NCI-H82 (cell line): ENCODE data around the gene NGB.
"Not testable (repeated sequence)": the region's sequence is repeated elsewhere in the genome, so short reads cannot be mapped to it uniquely, and the experiment has no call there.

Source experiments
- DNase-seq: peaks from one replicate; lab custom pipeline; 2025; lab: John Stamatoyannopoulos, UW

NGB gene

DNA sequence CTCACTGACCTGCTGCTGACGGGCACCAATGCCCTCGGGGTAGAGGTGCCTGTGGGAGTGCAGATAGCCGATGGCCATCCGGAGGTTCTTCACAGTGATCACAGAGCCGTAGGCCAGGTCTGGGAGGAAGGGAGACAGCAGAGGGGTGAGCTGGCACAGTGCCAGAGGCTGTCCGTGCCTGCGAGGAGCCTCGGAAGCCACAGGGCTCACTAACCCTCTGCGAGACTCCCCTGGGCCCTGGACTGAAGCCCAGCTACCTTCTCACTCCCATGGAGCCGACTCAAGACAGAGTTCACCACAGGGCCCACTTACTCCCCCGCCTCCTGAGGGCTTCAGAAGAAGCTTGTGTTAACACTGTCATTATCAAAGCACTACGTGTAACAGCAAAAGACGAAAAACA lies 25.1 kb upstream of the NGB start:
- DNase-seq: peak; percentile 39

- peak; percentile 33 for DNase-seq
These were observed 19.7 kb upstream of the NGB start for GRCh38 chr14:77290705-77291104.

GRCh38 chr14:77286576-77286975 lies 15.6 kb upstream of the NGB start:
- DNase-seq: no peak

DNA sequence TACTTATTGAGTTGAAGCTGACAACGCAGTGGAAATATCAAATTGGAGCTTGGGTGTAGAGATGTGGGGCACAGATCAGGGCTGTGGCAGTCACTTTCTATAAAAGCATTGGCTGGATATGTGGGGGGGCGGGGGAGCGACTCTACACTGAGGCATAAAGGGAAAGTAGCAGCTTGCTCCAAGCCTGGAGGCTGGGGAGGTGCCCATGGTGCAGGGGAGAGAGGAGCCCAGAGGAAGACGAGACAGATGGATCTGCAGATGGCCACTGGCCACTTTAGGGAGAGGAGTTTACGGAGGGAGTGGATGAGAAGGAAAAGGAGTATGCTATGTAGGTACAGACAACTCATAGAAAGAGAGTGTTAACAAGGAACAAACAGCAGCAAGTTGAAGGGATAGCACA lies 13.5 kb upstream of the NGB start:
- no peak for DNase-seq

- DNase-seq: no peak
These were observed 13.1 kb upstream of the NGB start for GRCh38 chr14:77284066-77284465.

- DNase-seq: no peak
These were observed 10.9 kb upstream of the NGB start for GRCh38 chr14:77281852-77282410.

- not testable (repeated sequence) for DNase-seq
These were observed 9.9 kb upstream of the NGB start for GRCh38 chr14:77280921-77281320.

DNA sequence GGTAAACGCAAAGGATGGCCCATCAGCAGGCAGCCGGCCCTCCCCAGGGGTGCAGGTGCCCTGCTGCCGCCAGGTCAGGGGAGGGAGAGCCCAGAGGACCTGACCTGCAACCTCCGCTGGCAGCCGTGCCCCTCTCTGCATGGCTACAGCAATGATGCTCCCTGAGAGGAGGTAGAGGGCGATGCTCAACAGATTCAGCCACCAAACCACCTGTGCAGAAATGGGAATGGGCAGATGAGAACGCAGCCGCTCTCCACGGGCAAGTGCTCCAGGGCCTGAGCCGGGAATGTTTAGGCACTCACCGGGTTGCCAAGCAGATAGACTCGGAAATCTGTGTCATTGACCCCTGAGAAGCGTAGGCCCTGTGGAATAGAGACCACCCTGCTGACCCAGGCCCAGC lies 8.7 kb upstream of the NGB start:
- DNase-seq: no peak

- no peak for DNase-seq
These were observed 7.6 kb upstream of the NGB start for GRCh38 chr14:77278461-77279230.

- DNase-seq: no peak
These were observed 6.0 kb upstream of the NGB start for GRCh38 chr14:77276959-77277358.

DNA sequence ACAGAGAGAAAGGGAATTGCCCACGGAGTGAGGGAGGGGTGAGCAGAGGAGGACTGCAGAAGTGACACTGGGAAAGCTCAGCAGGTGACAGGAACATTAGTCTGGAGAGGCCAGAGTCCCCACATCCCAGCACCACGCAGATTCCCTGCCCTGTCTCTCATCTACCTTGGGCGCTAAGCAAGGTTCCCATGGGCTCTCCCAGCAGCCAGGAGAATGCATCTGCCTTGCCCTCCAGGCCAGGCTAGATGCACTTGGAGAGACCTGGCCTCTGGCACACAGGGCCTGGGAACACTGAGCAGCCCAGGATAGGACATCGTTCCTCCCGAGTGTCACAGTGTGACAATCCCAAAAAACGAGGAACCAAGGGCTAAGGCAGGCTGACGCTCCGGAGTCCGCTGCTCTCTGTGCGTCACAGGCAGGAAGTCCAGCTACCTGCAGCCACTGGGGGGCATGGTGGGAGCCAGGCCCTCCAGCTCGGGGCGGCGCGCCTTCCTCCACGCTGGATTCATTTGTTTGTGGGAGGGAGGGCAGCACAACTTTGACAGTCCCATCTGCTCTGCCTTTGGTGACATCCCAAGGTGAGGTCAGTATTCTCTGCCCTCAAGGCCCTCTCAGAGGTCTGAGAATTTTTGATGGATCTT lies 5.4 kb upstream of the NGB start:
- no peak for DNase-seq

GRCh38 chr14:77275601-77276017 lies 4.6 kb upstream of the NGB start:
- no peak for DNase-seq

- no peak for DNase-seq
These were observed 4.1 kb upstream of the NGB start for GRCh38 chr14:77275041-77275580.

GRCh38 chr14:77273796-77274195 lies 2.8 kb upstream of the NGB start:
- DNase-seq: no peak

DNA sequence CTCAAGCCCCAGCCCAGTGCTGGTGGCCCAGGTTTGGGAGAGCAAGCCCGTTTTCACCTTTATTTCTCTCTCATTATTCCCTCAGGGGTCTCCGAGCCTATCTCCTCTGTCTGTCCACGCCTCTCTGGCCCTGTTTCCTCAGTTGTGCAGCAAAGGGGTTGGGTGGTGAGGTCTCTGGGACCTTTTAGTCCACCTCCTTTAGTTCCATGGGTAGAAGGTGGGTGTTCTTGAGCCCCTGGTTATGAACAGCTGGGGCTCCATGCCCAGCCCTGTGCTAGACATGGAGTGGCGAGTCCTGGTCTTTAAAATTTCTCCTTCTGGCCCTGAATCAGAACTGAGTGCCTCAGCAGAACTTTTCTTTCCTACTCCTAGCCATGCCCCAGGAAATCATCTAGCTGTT lies 1.3 kb upstream of the NGB start:
- DNase-seq: no peak

DNA sequence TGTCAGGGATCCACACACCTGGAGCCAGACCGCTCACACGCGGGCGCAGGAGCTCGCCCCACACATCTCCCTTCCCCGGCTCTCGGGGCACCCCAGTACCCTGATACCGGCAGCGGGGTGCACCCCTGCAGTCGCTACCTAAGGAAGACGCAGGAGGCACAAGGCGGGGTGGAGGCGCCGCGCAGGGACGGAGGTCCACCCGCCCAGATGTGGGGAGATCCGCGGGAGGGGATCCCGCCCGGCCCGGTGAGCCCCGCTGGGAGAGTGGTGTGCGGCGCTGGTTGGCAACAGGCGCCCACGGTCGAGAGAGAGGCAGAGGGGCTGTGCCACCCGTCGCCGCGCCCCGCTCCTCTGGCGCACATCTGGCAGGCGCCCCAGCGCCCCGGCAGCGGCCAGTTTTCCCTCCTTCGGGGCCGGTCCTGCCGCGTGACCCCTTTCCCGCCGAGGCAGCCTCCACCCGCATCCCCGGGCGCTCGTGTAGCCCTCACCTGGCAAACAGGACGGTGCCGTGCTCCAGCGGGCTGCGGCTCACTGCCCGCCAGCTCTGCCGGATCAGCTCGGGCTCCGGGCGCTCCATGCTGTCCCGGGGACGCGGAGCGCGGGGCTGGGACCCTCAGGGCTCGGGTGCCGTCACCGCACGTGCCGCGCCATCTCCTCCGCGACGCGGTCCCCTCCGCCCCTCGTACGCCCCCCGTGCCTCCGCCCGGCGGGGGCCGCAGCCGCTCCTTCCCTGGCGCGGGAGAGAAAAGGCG lies 469 bp downstream of the NGB start:
- no peak for DNase-seq

GRCh38 chr14:77268989-77269600 lies 1.9 kb downstream of the NGB start:
- DNase-seq: no peak

- no peak for DNase-seq
These were observed 2.9 kb downstream of the NGB start for GRCh38 chr14:77267937-77268699.

- no peak for DNase-seq
These were observed 4.7 kb downstream of the NGB start for GRCh38 chr14:77266336-77266735.

GRCh38 chr14:77265561-77266335 lies 5.3 kb downstream of the NGB start:
- DNase-seq: no peak

DNA sequence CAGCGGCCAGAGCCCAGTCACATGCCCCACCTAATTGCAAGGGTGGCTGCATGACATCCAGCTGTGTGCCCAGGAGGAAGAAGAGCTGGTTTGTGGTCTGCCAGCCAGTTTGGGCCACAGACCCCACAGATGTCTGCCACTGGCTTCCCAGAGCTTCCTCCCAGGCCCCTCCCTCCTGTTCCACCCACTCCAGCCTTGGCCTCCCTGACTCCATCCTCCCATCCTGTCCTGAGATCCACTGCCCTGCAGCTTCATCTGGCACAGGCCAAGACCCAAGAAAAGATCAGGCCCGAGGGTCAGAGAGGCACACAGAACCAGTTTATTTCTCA lies 5.9 kb downstream of the NGB start:
- DNase-seq: no peak
